ENCODE results near the gene IGSF23. TPM values are rescaled to one million over a fixed set of nuclear protein-coding genes. Genes with fewer than 3 reads are reported as not detected.

IGSF23 gene
- total and polyA plus RNA-seq, 2 of the 13 experiments (the other 11 are each of a cell fraction or from before 2014, with no cell fraction given): 2.3 to 8.8 TPM

GRCh38 chr19:44570984-44571684 lies 42.2 kb upstream of the IGSF23 start (continued):
- TF ChIP-seq ZNF816 (CRISPR knock-in tag; IDR thresholded peaks at IDR 0.05; ENCODE audit: borderline replicate concordance): no peak
- TF ChIP-seq, protein P1, sequence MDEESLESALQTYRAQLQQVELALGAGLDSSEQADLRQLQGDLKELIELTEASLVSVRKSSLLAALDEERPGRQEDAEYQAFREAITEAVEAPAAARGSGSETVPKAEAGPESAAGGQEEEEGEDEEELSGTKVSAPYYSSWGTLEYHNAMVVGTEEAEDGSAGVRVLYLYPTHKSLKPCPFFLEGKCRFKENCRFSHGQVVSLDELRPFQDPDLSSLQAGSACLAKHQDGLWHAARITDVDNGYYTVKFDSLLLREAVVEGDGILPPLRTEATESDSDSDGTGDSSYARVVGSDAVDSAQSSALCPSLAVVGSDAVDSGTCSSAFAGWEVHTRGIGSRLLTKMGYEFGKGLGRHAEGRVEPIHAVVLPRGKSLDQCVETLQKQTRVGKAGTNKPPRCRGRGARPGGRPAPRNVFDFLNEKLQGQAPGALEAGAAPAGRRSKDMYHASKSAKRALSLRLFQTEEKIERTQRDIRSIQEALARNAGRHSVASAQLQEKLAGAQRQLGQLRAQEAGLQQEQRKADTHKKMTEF (CRISPR knock-in tag; IDR thresholded peaks at IDR 0.05): peak; percentile 32; the same call in 1 of the 2 replicates
- TF ChIP-seq EP300 (IDR thresholded peaks at IDR 0.05; ENCODE audit: low read depth in 2 of 2, low read length in 2 of 2): peak in 1 of 2 experiments; percentile 51; a peak in 2 of 4 replicates
- TF ChIP-seq EP300 (CRISPR knock-in tag; IDR thresholded peaks at IDR 0.05; ENCODE audit: borderline replicate concordance): no peak
- no peak for TF ChIP-seq PBX3 (CRISPR knock-in tag; IDR thresholded peaks at IDR 0.05; ENCODE audit: borderline replicate concordance)
- TF ChIP-seq ZBTB20 (CRISPR knock-in tag; IDR thresholded peaks at IDR 0.05; ENCODE audit: borderline replicate concordance, low read depth): peak; percentile 64; the same call in 1 of the 2 replicates
- no peak for TF ChIP-seq ZNF782 (CRISPR knock-in tag; IDR thresholded peaks at IDR 0.05; ENCODE audit: borderline replicate concordance)
- 0 out of 2 replicates have a peak, but pooled peaks have one; percentile 20 for TF ChIP-seq MYC (CRISPR knock-in tag; IDR thresholded peaks at IDR 0.05; ENCODE audit: borderline replicate concordance)
- peak in 1 of 2 experiments; percentile 37; a peak in 1 of 4 replicates for TF ChIP-seq POLR2A (IDR thresholded peaks at IDR 0.05; ENCODE audit: insufficient read depth in 1 of 2, low read depth in 2 of 2, low read length in 2 of 2)
- TF ChIP-seq ZNF3 (CRISPR knock-in tag; IDR thresholded peaks at IDR 0.05): no peak
- TF ChIP-seq SUZ12 (IDR thresholded peaks at IDR 0.05; ENCODE audit: low read depth, low read length): no peak
- TF ChIP-seq ZNF839 (CRISPR knock-in tag; IDR thresholded peaks at IDR 0.05; ENCODE audit: borderline replicate concordance): no peak
- TF ChIP-seq HHEX (CRISPR knock-in tag; IDR thresholded peaks at IDR 0.05): no peak
- TF ChIP-seq TBX2 (CRISPR knock-in tag; IDR thresholded peaks at IDR 0.05; ENCODE audit: borderline replicate concordance): peak; percentile 55
- TF ChIP-seq ZBTB25 (CRISPR knock-in tag; IDR thresholded peaks at IDR 0.05): no peak
- peak; percentile 53; the same call in 1 of the 2 replicates for TF ChIP-seq ZNF501 (CRISPR knock-in tag; IDR thresholded peaks at IDR 0.05)
- TF ChIP-seq ZNF142 (CRISPR knock-in tag; IDR thresholded peaks at IDR 0.05): no peak
- peak; percentile 45; the same call in 1 of the 2 replicates for TF ChIP-seq RFXAP (CRISPR knock-in tag; IDR thresholded peaks at IDR 0.05; ENCODE audit: borderline replicate concordance)
- TF ChIP-seq ZNF296 (CRISPR knock-in tag; conservative IDR thresholded peaks at IDR 0.05): no peak
- peak; percentile 66; the same call in 1 of the 2 replicates for TF ChIP-seq HNF4G (IDR thresholded peaks at IDR 0.05; ENCODE audit: borderline replicate concordance, low read depth, low read length)
- no peak for TF ChIP-seq HNF4G (CRISPR knock-in tag; IDR thresholded peaks at IDR 0.05; ENCODE audit: borderline replicate concordance, low read depth)
